Gastrocnemius medialis (tissue), 4 donors: Measurements from ENCODE around the gene DBP.

ENCODE experiments used
- CTCF ChIP-seq, 5 experiments: fragments of 450-650 bp in 3 of 5; fragments of 200-600 bp in 2 of 5; sonication (generic) in 2 of 5; IDR thresholded peaks in 4 of 5; conservative IDR thresholded peaks in 1 of 5; 1 replicate in 4 of 5; 2 replicates in 1 of 5; pipeline ENCODE4 v1.5.1; 2016 to 2019; ENCODE audit warnings: antibody characterized with exemption in 5 of 5, mild to moderate bottlenecking in 3 of 5, moderate library complexity in 3 of 5
- POLR2A ChIP-seq, 2 donors: fragments of 450-650 bp; IDR thresholded peaks; one replicate each; pipeline ENCODE4 v1.6.1; 2017; ENCODE audit warnings: antibody characterized with exemption in 2 of 2, mild to moderate bottlenecking in 2 of 2, moderate library complexity in 2 of 2

GRCh38 chr19:48674921-48675824, 38.0 kb upstream of the DBP start:
- TF ChIP-seq CTCF (IDR thresholded peaks at IDR 0.05 in 4 of 5, conservative IDR thresholded peaks at IDR 0.05 in 1 of 5) (peak; percentile 80 to 93 (median 89)), POLR2A (IDR thresholded peaks at IDR 0.05) (no peak)
